Peyer's patch (tissue), 4 donors: ENCODE measurements around the gene KRTAP5-5.

Source experiments
- POLR2A ChIP-seq, 2 donors: fragments of 450-650 bp; IDR thresholded peaks; one replicate each; pipeline ENCODE4 v1.5.1; 2017; ENCODE audit warnings: antibody characterized with exemption in 2 of 2, mild to moderate bottlenecking in 2 of 2, moderate library complexity in 2 of 2
- TF ChIP-seq, protein P1 (sequence below), 6 experiments: fragments of 450-650 bp in 4 of 6; fragments of 200-600 bp in 2 of 6; sonication (generic) in 1 of 6; IDR thresholded peaks; one replicate each; pipeline ENCODE4 v1.5.1; 2017 to 2019; ENCODE audit warnings: antibody characterized with exemption in 6 of 6, mild to moderate bottlenecking in 3 of 6, moderate library complexity in 1 of 6

GRCh38 chr11:1679881-1680280, 50.3 kb downstream of the KRTAP5-5 start:
- TF ChIP-seq, protein P1, sequence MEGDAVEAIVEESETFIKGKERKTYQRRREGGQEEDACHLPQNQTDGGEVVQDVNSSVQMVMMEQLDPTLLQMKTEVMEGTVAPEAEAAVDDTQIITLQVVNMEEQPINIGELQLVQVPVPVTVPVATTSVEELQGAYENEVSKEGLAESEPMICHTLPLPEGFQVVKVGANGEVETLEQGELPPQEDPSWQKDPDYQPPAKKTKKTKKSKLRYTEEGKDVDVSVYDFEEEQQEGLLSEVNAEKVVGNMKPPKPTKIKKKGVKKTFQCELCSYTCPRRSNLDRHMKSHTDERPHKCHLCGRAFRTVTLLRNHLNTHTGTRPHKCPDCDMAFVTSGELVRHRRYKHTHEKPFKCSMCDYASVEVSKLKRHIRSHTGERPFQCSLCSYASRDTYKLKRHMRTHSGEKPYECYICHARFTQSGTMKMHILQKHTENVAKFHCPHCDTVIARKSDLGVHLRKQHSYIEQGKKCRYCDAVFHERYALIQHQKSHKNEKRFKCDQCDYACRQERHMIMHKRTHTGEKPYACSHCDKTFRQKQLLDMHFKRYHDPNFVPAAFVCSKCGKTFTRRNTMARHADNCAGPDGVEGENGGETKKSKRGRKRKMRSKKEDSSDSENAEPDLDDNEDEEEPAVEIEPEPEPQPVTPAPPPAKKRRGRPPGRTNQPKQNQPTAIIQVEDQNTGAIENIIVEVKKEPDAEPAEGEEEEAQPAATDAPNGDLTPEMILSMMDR (IDR thresholded peaks at IDR 0.05) = no peak
- TF ChIP-seq POLR2A (IDR thresholded peaks at IDR 0.05) = no peak
